Sigmoid colon (tissue), 7 donors: ENCODE results near the gene HIVEP1. TPM values are rescaled to one million over a fixed set of nuclear protein-coding genes. Genes with fewer than 3 reads are reported as not detected.

ENCODE experiments used
- DNase-seq: peaks from one replicate; pipeline ENCODE4 v3.0.0-alpha.2; 2019
- H3K27ac ChIP-seq, 4 donors: fragments of 200-600 bp; sonication (generic); one replicate each; pipeline ENCODE4 v1.5.1; 2016 to 2019; ENCODE audit warnings: mild to moderate bottlenecking in 1 of 4
- H3K27me3 ChIP-seq, 3 donors: fragments of 200-600 bp; sonication (generic); one replicate each; pipeline ENCODE4 v1.5.1; 2019; ENCODE audit warnings: mild to moderate bottlenecking in 1 of 3
- H3K36me3 ChIP-seq, 4 donors: fragments of 200-600 bp; sonication (generic); one replicate each; pipeline ENCODE4 v1.5.1; 2016 to 2019
- H3K4me1 ChIP-seq, 4 donors: fragments of 200-600 bp; sonication (generic); one replicate each; pipeline ENCODE4 v1.5.1; 2017 to 2019
- H3K4me3 ChIP-seq, 4 donors: fragments of 200-600 bp; sonication (generic); one replicate each; pipeline ENCODE4 v1.5.1; 2017 to 2019; ENCODE audit warnings: mild to moderate bottlenecking in 2 of 4, moderate library complexity in 1 of 4
- H3K9me3 ChIP-seq, 4 donors: fragments of 200-600 bp in 3 of 4; sonication (generic) in 3 of 4; one replicate each; pipeline versions ENCODE4 v1.5.1 to v1.6.1; 2013 to 2019
- CTCF ChIP-seq, 4 experiments: fragments of 450-650 bp in 3 of 4; fragments of 200-600 bp in 1 of 4; IDR thresholded peaks; one replicate each; pipeline ENCODE4 v1.5.1; 2016 to 2019; ENCODE audit warnings: antibody characterized with exemption in 4 of 4, mild to moderate bottlenecking in 3 of 4, moderate library complexity in 2 of 4
- EP300 ChIP-seq, 4 donors: sonication (generic); formaldehyde crosslinking; IDR thresholded peaks; one replicate each; pipeline ENCODE4 v1.6.1; 2017; ENCODE audit warnings: antibody characterized with exemption in 4 of 4
- POLR2A ChIP-seq, 2 donors: fragments of 450-650 bp; IDR thresholded peaks; one replicate each; pipeline ENCODE4 v1.6.1; 2016; ENCODE audit warnings: antibody characterized with exemption in 2 of 2, mild to moderate bottlenecking in 2 of 2, moderate library complexity in 2 of 2
- POLR2AphosphoS5 ChIP-seq, 4 donors: sonication (generic); formaldehyde crosslinking; IDR thresholded peaks; one replicate each; pipeline ENCODE4 v1.6.1; 2017; ENCODE audit warnings: antibody characterized with exemption in 4 of 4
- WGBS, 2 donors: extraction: QIAGEN DNeasy Blood & Tissue Kit; methylation state at CpG; one replicate each; pipeline ENCODE4 v1.1.7; 2013; 5-methylcytosine and 5-hydroxymethylcytosine counted together
- intact Hi-C: fragments of 100-400 bp; cut with DNase I; formaldehyde crosslinking; loops from one replicate; pipeline ENCODE4 v1.15.1; 2023
- polyA plus RNA-seq, 3 donors: library from polyadenylated mRNA; stranded (reverse); fragments of 200-250 nt; gene quantifications; one replicate each; pipeline ENCODE4 v1.2.3, GENCODE V29; 2013
- total RNA-seq, 4 donors: library from RNA; depleted of rRNA; stranded (reverse); fragments of >200 nt; gene quantifications; one replicate each; pipeline ENCODE4 v1.1.0, GENCODE V29; 2016
- donor health status: healthy with polysubstance abuse.
- donor health status: Bipolar disorder and iron deficiency.
- donor health status: healthy.

The HIVEP1 gene
- total and polyA plus RNA-seq, 7 donors, result 4.6 to 28.5 (median 13.2) TPM

- TF ChIP-seq POLR2A (IDR thresholded peaks at IDR 0.05) (no peak), CTCF (IDR thresholded peaks at IDR 0.05) (no peak), EP300 (IDR thresholded peaks at IDR 0.05) (no peak), POLR2AphosphoS5 (IDR thresholded peaks at IDR 0.05) (no peak)
- H3K9me3 ChIP-seq, result no peaks in the 10 kb centered on the region
- H3K4me3 ChIP-seq, result no peak overlapping the region
- no peaks in the 10 kb centered on the region for H3K36me3 ChIP-seq
- no peak overlapping the region for H3K27ac ChIP-seq
- peaks cover 0 to 35% (median 29%) of the 10 kb centered on the region in 4 donors for H3K4me1 ChIP-seq
- H3K27me3 ChIP-seq, result no peaks in the 10 kb centered on the region
- intact Hi-C loops, result no loop called here
- no peak for DNase-seq
- WGBS, 2 donors, result 88 to 90% methylated on average over 10 of the region's 10 CpGs
Measured at GRCh38 chr6:12047792-12048432, 35.8 kb downstream of the HIVEP1 start.

GRCh38 chr6:12048609-12049008 is 36.5 kb downstream of the HIVEP1 start:
- 77 to 85% methylated on average over 2 of the region's 2 CpGs for WGBS, 2 donors
- no peak for DNase-seq
- no peaks in the 10 kb centered on the region for H3K9me3 ChIP-seq
- peaks cover 0 to 35% (median 29%) of the 10 kb centered on the region in 4 donors for H3K4me1 ChIP-seq
- intact Hi-C loops, result no loop called here
- H3K27ac ChIP-seq, result no peak overlapping the region
- no peaks in the 10 kb centered on the region for H3K27me3 ChIP-seq
- no peaks in the 10 kb centered on the region for H3K36me3 ChIP-seq
- TF ChIP-seq CTCF (IDR thresholded peaks at IDR 0.05) (no peak), POLR2AphosphoS5 (IDR thresholded peaks at IDR 0.05) (no peak), POLR2A (IDR thresholded peaks at IDR 0.05) (no peak), EP300 (IDR thresholded peaks at IDR 0.05) (no peak)
- H3K4me3 ChIP-seq, result no peak overlapping the region

- intact Hi-C loops, result no loop called here
- H3K4me1 ChIP-seq, result peaks cover 0 to 35% (median 29%) of the 10 kb centered on the region in 4 donors
- TF ChIP-seq POLR2A (IDR thresholded peaks at IDR 0.05) (no peak), CTCF (IDR thresholded peaks at IDR 0.05) (no peak), EP300 (IDR thresholded peaks at IDR 0.05) (no peak), POLR2AphosphoS5 (IDR thresholded peaks at IDR 0.05) (no peak)
- H3K4me3 ChIP-seq, result no peak overlapping the region
- H3K9me3 ChIP-seq, result no peaks in the 10 kb centered on the region
- H3K36me3 ChIP-seq, result no peaks in the 10 kb centered on the region
- H3K27me3 ChIP-seq, result no peaks in the 10 kb centered on the region
- WGBS, 2 donors, result 74 to 91% methylated on average over 7 of the region's 7 CpGs
- DNase-seq, result no peak
- H3K27ac ChIP-seq, result peak overlapping the region in 1 of 4 donors; percentile 1
Measured at GRCh38 chr6:12049165-12049564, 37.1 kb downstream of the HIVEP1 start.

- H3K27ac ChIP-seq, result peak overlapping the region in 2 of 4 donors; percentile 6 to 39
Measured at GRCh38 chr6:12051861-12052368, 39.8 kb downstream of the HIVEP1 start.

GRCh38 chr6:12058172-12058961 is 46.3 kb downstream of the HIVEP1 start:
- Histone ChIP-seq H3K4me3 (no peak overlapping the region), H3K27me3 (no peaks in the 10 kb centered on the region), H3K9me3 (no peaks in the 10 kb centered on the region), H3K4me1 (peaks cover 0 to 21% (median 8%) of the 10 kb centered on the region in 4 donors), H3K36me3 (no peaks in the 10 kb centered on the region), H3K27ac (no peak overlapping the region)
- WGBS, 2 donors, result 55 to 84% methylated on average over 5 of the region's 5 CpGs
- DNase-seq, result no peak
- no peak for TF ChIP-seq EP300 (IDR thresholded peaks at IDR 0.05)
- TF ChIP-seq CTCF (IDR thresholded peaks at IDR 0.05), result no peak
- TF ChIP-seq POLR2A (IDR thresholded peaks at IDR 0.05), result no peak
- no peak for TF ChIP-seq POLR2AphosphoS5 (IDR thresholded peaks at IDR 0.05)
- intact Hi-C loops, result no loop called here

More at GRCh38 chr6:12051861-12052368, 39.8 kb downstream of the HIVEP1 start:
- WGBS, 2 donors, result 37 to 77% methylated on average over 4 of the region's 4 CpGs
- no peak for TF ChIP-seq EP300 (IDR thresholded peaks at IDR 0.05)
- DNase-seq, result no peak
- peaks cover 0 to 20% (median 14%) of the 10 kb centered on the region in 4 donors for H3K4me1 ChIP-seq
- intact Hi-C loops, result no loop called here
- H3K9me3 ChIP-seq, result no peaks in the 10 kb centered on the region
- no peaks in the 10 kb centered on the region for H3K36me3 ChIP-seq
- no peak overlapping the region for H3K4me3 ChIP-seq
- no peaks in the 10 kb centered on the region for H3K27me3 ChIP-seq
